GM12878 (cell line): ENCODE data around the gene TSPO. TPM values are rescaled to one million over a fixed set of nuclear protein-coding genes. Genes with fewer than 3 reads are reported as not detected.

Experiments
- ATAC-seq: fragments of 200-7000 bp; cut with Tn5 transposase; 3 replicates; pipeline ENCODE4 v1.9.1; 2020; ENCODE audit warnings: mild to moderate bottlenecking, moderate library complexity
- BruUV-seq: library from RNA; stranded (reverse); fragments of 400-500 nt; replicated peaks from 2 replicates; lab custom pipeline; 2021; lab: Mats Ljungman, UMichigan
- CTCF ChIA-PET: fragments of 300-600 bp; sonication (Branson Sonifier 250); formaldehyde crosslinking; extraction: SDS; loops from one replicate; lab custom pipeline; 2021; ENCODE audit warnings: inconsistent platforms; lab: Yijun Ruan, JAX
- POLR2A ChIA-PET: fragments of 350-600 bp; formaldehyde crosslinking; extraction: SDS; loops from one replicate; lab custom pipeline; 2021; ENCODE audit warnings: inconsistent platforms; lab: Charles Lee
- RAD21 ChIA-PET: fragments of 300-600 bp; sonication (Branson Sonifier 250); formaldehyde crosslinking; loops from one replicate; lab custom pipeline; 2023; ENCODE audit warnings: antibody characterized with exemption; ENCODE audit not compliant: unreplicated experiment; lab: Charles Lee
- SMC1A ChIA-PET: fragments of 300-600 bp; sonication (Branson Sonifier 250); formaldehyde crosslinking; loops from one replicate; lab custom pipeline; 2023; ENCODE audit not compliant: unreplicated experiment, uncharacterized antibody; lab: Charles Lee
- DNase-seq: peaks from one replicate; pipeline ENCODE4 v3.0.0-alpha.2; 2011; ENCODE audit warnings: low read depth, low spot score
- FAIRE-seq: peaks from 3 replicates; lab custom pipeline; 2011; peaks lifted over from hg19 to GRCh38; lab: Jason Lieb, UNC
- H2AFZ ChIP-seq: 2 replicates; pipeline ENCODE4 v1.6.0; 2011; ENCODE audit warnings: low read depth, low read length, control low read depth; ENCODE audit not compliant: control insufficient read depth
- H3K27ac ChIP-seq: 2 replicates; pipeline ENCODE4 v1.5.1; 2011; ENCODE audit warnings: control low read depth; ENCODE audit not compliant: control insufficient read depth, insufficient read depth
- H3K27me3 ChIP-seq, 2 experiments: replicated peaks in 1 of 2; 2 replicates each; pipeline versions ENCODE4 v1.6.0 to v1.6.1; 2011; ENCODE audit warnings: low read length in 1 of 2; ENCODE audit not compliant: control insufficient read depth in 2 of 2, insufficient read depth in 2 of 2
- H3K36me3 ChIP-seq, 2 experiments: 2 replicates each; pipeline ENCODE4 v1.5.1; 2011; ENCODE audit warnings: low read length in 1 of 2; ENCODE audit not compliant: control insufficient read depth in 2 of 2, insufficient read depth in 2 of 2
- H3K4me1 ChIP-seq: 2 replicates; pipeline ENCODE4 v1.6.1; 2011; ENCODE audit warnings: mild to moderate bottlenecking, low read length, moderate library complexity, mixed read lengths; ENCODE audit not compliant: control insufficient read depth, insufficient read depth
- H3K4me2 ChIP-seq: 2 replicates; pipeline ENCODE4 v1.6.0; 2011; ENCODE audit warnings: control low read depth; ENCODE audit not compliant: control insufficient read depth, insufficient read depth
- H3K4me3 ChIP-seq: fragments of 200-600 bp; sonication (generic); 2 replicates; pipeline ENCODE4 v1.5.1; 2016
- H3K79me2 ChIP-seq: 2 replicates; pipeline ENCODE4 v1.6.0; 2011; ENCODE audit warnings: low read length; ENCODE audit not compliant: control insufficient read depth, insufficient read depth
- H3K9ac ChIP-seq: 2 replicates; pipeline ENCODE4 v1.8.0; 2011; ENCODE audit warnings: low read length, control low read depth, mixed read lengths; ENCODE audit not compliant: control insufficient read depth, insufficient read depth
- H3K9me3 ChIP-seq: replicated peaks from 3 replicates; pipeline ENCODE4 v1.5.1; 2011; ENCODE audit warnings: mild to moderate bottlenecking, low read length; ENCODE audit not compliant: control insufficient read depth, insufficient read depth
- H4K20me1 ChIP-seq: 2 replicates; pipeline ENCODE4 v1.6.0; 2011; ENCODE audit not compliant: control insufficient read depth, insufficient read depth
- E2F4 ChIP-seq: IDR thresholded peaks from 2 replicates; pipeline ENCODE4 v1.6.1; 2012; ENCODE audit warnings: low read depth, low read length, improper control_type of control experiment
- MTA3 ChIP-seq: IDR thresholded peaks from 2 replicates; pipeline ENCODE4 v1.6.1; 2012; ENCODE audit warnings: low read length, inconsistent platforms, borderline replicate concordance
- MYC ChIP-seq: IDR thresholded peaks from 2 replicates; pipeline ENCODE4 v1.6.1; 2011; ENCODE audit warnings: mild to moderate bottlenecking, low read length, moderate library complexity, inconsistent platforms; ENCODE audit not compliant: insufficient read depth, insufficient replicate concordance, insufficient read length, severe bottlenecking
- NR2C2 ChIP-seq: IDR thresholded peaks from 2 replicates; pipeline ENCODE4 v1.6.1; 2011; ENCODE audit warnings: borderline replicate concordance, low read depth; ENCODE audit not compliant: control insufficient read depth, insufficient read length
- POLR2AphosphoS2 ChIP-seq: IDR thresholded peaks from 2 replicates; pipeline ENCODE4 v1.6.1; 2011; ENCODE audit warnings: low read depth, mild to moderate bottlenecking, low read length, improper control_type of control experiment, moderate library complexity
- RBBP5 ChIP-seq: fragments of 200-600 bp; sonication (generic); conservative IDR thresholded peaks from 2 replicates; pipeline ENCODE4 v1.6.1; 2016
- SIN3A ChIP-seq: IDR thresholded peaks from 2 replicates; pipeline ENCODE4 v1.6.1; 2012; ENCODE audit warnings: low read depth, low read length, improper control_type of control experiment
- SMAD5 ChIP-seq: IDR thresholded peaks from 2 replicates; pipeline ENCODE4 v1.6.1; 2016; ENCODE audit warnings: antibody characterized with exemption, low read depth
- SUZ12 ChIP-seq: fragments of 200-600 bp; sonication (generic); IDR thresholded peaks from one replicate; pipeline ENCODE4 v1.6.1; 2018; ENCODE audit warnings: antibody characterized with exemption, mild to moderate bottlenecking; ENCODE audit not compliant: unreplicated experiment
- YY1 ChIP-seq: IDR thresholded peaks from 2 replicates; pipeline ENCODE4 v1.6.1; 2011; ENCODE audit warnings: low read depth, mild to moderate bottlenecking, low read length
- ZNF217 ChIP-seq: fragments of 450-650 bp; IDR thresholded peaks from 2 replicates; pipeline ENCODE4 v1.6.1; 2017; ENCODE audit warnings: antibody characterized with exemption, mild to moderate bottlenecking
- ZSCAN29 ChIP-seq: fragments of 450-650 bp; IDR thresholded peaks from 2 replicates; pipeline ENCODE4 v1.6.1; 2017; ENCODE audit warnings: mild to moderate bottlenecking, moderate library complexity
- WGBS: methylation state at CpG from one replicate; pipeline ENCODE4 v1.1.6; 2016; ENCODE audit warnings: low lambda C conversion rate; ENCODE audit not compliant: insufficient replicate concordance, insufficient coverage; ENCODE audit errors: missing lambda C conversion rate; 5-methylcytosine and 5-hydroxymethylcytosine counted together
- in situ Hi-C: fragments of 300-500 bp; cut with MboI; formaldehyde crosslinking; loops from 9 replicates; pipeline ENCODE4 v1.14.3; 2018; ENCODE audit warnings: mixed read lengths
- intact Hi-C: fragments of 100-400 bp; cut with micrococcal nuclease; formaldehyde crosslinking; loops from one replicate; pipeline ENCODE4 v1.14.2; 2022; ENCODE audit not compliant: unreplicated experiment
- polyA plus RNA-seq, 11 experiments: library from polyadenylated mRNA; depleted of rRNA in 4 of 11; unstranded in 6 of 11; stranded (reverse) in 5 of 11; fragments of >200 nt; fragmentation: Nextera tagmentation in 4 of 11; fragmentation: Illumina TruSeq in 1 of 11; extraction: Ambion mirVana in 4 of 11; extraction: Trizol in 1 of 11; gene quantifications; 1 replicate in 1 of 11; 2 replicates in 10 of 11; pipeline versions ENCODE4 v1.2.1 to v1.2.3, GENCODE V29; 2011 to 2016; ENCODE audit warnings: inconsistent platforms in 2 of 11, missing spikeins in 2 of 11, low read depth in 1 of 11
- total RNA-seq, 4 experiments: library from RNA; depleted of rRNA in 3 of 4; stranded (reverse); fragments of >200 nt in 3 of 4; fragmentation: Illumina TruSeq in 1 of 4; extraction: Trizol in 1 of 4; gene quantifications; 2 replicates each; pipeline versions ENCODE4 v1.2.1 to v1.2.3, GENCODE V29; 2013 to 2021
- TF ChIP-seq, protein P1 (sequence below): IDR thresholded peaks from 2 replicates; pipeline ENCODE4 v1.6.1; 2012; ENCODE audit warnings: low read length, inconsistent platforms
- TF ChIP-seq, protein P2 (sequence below): IDR thresholded peaks from 2 replicates; pipeline ENCODE4 v1.6.1; 2011; ENCODE audit warnings: low read depth, mild to moderate bottlenecking, low read length, moderate library complexity, borderline replicate concordance; ENCODE audit errors: extremely low read depth

The TSPO gene
- total and polyA plus RNA-seq, 10 of the 15 experiments (the other 5 are each of a cell fraction or from before 2014, with no cell fraction given), result 1.4 to 50.5 (median 18.8) TPM

DNA sequence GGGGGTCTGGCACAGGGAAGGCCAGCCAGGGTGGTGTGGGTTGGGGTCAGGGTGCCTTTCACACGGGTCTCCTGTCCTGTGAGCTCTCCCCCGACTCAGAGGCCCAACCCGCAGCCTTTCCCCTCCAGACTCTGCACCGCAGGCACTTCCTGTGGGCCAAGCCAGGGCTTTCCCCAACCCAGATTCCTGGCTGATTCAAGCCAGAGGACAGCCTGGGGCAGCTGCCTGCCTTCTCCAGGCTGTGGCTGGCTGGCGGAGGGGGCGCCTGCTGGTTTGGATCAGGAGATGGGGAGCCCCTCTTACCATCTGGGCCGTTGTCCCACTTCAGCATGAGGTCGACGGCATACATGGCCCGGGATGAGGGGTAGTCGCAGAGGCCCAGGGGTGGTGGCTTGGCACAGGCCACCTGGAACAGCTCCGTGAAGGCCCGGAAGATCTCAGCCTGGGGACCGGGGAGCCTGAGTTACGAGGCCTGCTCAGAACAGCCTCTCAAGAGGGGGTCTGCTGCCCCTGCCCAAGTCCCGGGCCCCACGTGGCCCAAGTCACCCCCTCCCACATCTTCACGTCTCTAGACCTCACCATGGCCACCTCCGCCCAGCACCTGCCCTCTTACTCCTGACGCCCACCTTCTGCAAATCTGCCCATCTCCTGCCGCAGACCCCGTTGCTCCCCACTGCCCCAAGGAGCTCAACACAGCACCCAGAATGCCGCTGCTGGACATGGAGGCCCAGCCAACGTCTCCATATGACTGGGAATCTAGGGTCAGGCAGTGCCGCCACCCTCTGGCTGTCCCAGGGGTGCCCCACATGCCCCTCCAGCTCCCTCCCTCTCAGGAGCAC lies 17.3 kb downstream of the TSPO start:
- no peak overlapping the region for H3K4me2 ChIP-seq
- POLR2A ChIA-PET, result no interaction called here
- RAD21 ChIA-PET, result no interaction called here
- H2AFZ ChIP-seq, result no peak overlapping the region
- H3K36me3 ChIP-seq, result peaks cover 2 to 8% of the 10 kb centered on the region in 2 experiments; a peak in 3 of 4 replicates
- H3K9ac ChIP-seq, result no peak overlapping the region
- TF ChIP-seq RBBP5, result no peak
- no peak for TF ChIP-seq MTA3
- no peak for TF ChIP-seq POLR2AphosphoS2
- TF ChIP-seq ZSCAN29, result no peak
- TF ChIP-seq, protein P1, sequence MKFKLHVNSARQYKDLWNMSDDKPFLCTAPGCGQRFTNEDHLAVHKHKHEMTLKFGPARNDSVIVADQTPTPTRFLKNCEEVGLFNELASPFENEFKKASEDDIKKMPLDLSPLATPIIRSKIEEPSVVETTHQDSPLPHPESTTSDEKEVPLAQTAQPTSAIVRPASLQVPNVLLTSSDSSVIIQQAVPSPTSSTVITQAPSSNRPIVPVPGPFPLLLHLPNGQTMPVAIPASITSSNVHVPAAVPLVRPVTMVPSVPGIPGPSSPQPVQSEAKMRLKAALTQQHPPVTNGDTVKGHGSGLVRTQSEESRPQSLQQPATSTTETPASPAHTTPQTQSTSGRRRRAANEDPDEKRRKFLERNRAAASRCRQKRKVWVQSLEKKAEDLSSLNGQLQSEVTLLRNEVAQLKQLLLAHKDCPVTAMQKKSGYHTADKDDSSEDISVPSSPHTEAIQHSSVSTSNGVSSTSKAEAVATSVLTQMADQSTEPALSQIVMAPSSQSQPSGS, result no peak
- TF ChIP-seq NR2C2, result no peak
- no peak for TF ChIP-seq SMAD5
- TF ChIP-seq MYC, result no peak
- TF ChIP-seq, protein P2, sequence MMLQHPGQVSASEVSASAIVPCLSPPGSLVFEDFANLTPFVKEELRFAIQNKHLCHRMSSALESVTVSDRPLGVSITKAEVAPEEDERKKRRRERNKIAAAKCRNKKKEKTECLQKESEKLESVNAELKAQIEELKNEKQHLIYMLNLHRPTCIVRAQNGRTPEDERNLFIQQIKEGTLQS, result no peak
- no peak for TF ChIP-seq ZNF217
- no peak for TF ChIP-seq YY1
- no peak for TF ChIP-seq SIN3A
- TF ChIP-seq E2F4, result no peak
- no peak for TF ChIP-seq SUZ12
- in situ Hi-C loops, result no loop called here
- H3K79me2 ChIP-seq, result no peaks in the 10 kb centered on the region
- CTCF ChIA-PET, result no interaction called here
- no peaks in the 10 kb centered on the region for H4K20me1 ChIP-seq
- SMC1A ChIA-PET, result interaction anchor here (1.0 kb wide), 1 partner anchor 19 kb away, joined by 3 read pairs; no protein-coding TSS in a partner anchor
- no TSS peak for BruUV-seq
- no peak overlapping the region for H3K4me3 ChIP-seq
- H3K27me3 ChIP-seq, result no peaks in the 10 kb centered on the region
- H3K9me3 ChIP-seq, result no peaks in the 10 kb centered on the region
- no peaks in the 10 kb centered on the region for H3K4me1 ChIP-seq
- ATAC-seq (no peak), DNase-seq (no peak), FAIRE-seq (no peak)
- 79% methylated on average over 25 of the region's 25 CpGs for WGBS
- H3K27ac ChIP-seq, result no peak overlapping the region
- intact Hi-C loops, result no loop called here
